Esophagus (tissue), 2 donors: ENCODE data around the gene RUNX1. TPM values are rescaled to one million over a fixed set of nuclear protein-coding genes. Genes with fewer than 3 reads are reported as not detected.

Source experiments
- H3K27ac ChIP-seq, 2 donors: one replicate each; pipeline ENCODE4 v1.5.1; 2013; ENCODE audit warnings: low read depth in 2 of 2, mild to moderate bottlenecking in 2 of 2, inconsistent platforms in 1 of 2, low read length in 1 of 2, moderate library complexity in 1 of 2
- H3K27me3 ChIP-seq, 2 donors: one replicate each; pipeline ENCODE4 v1.6.1; 2013; ENCODE audit warnings: low read length in 2 of 2, control low read depth in 1 of 2, mild to moderate bottlenecking in 1 of 2; ENCODE audit not compliant: insufficient read depth in 2 of 2, control insufficient read depth in 1 of 2
- H3K36me3 ChIP-seq, 2 donors: one replicate each; pipeline ENCODE4 v1.6.1; 2013; ENCODE audit warnings: low read length in 1 of 2; ENCODE audit not compliant: control insufficient read depth in 2 of 2, insufficient read depth in 2 of 2
- H3K4me1 ChIP-seq, 2 donors: one replicate each; pipeline ENCODE4 v1.6.1; 2013; ENCODE audit warnings: low read length in 1 of 2; ENCODE audit not compliant: control insufficient read depth in 2 of 2, insufficient read depth in 2 of 2
- H3K4me3 ChIP-seq, 2 donors: one replicate each; pipeline ENCODE4 v1.5.1; 2013; ENCODE audit warnings: low read length in 2 of 2, mild to moderate bottlenecking in 2 of 2, low read depth in 1 of 2, moderate library complexity in 1 of 2
- H3K9me3 ChIP-seq, 2 donors: one replicate each; pipeline ENCODE4 v1.6.1; 2013; ENCODE audit warnings: mild to moderate bottlenecking in 2 of 2, low read depth in 1 of 2, low read length in 1 of 2, moderate library complexity in 1 of 2; ENCODE audit not compliant: control insufficient read depth in 2 of 2, insufficient read depth in 1 of 2
- WGBS, 2 donors: extraction: QIAGEN DNeasy Blood & Tissue Kit; methylation state at CpG; one replicate each; pipeline ENCODE4 v1.1.7; 2013; 5-methylcytosine and 5-hydroxymethylcytosine counted together
- polyA plus RNA-seq, 2 donors: library from polyadenylated mRNA; stranded (reverse); fragments of 200-250 nt; gene quantifications; one replicate each; pipeline ENCODE4 v1.2.3, GENCODE V29; 2013
- donor health status: healthy with polysubstance abuse.
- donor health status: Bipolar disorder and iron deficiency.

Gene RUNX1
- polyA plus RNA-seq, 2 donors, result 4.4 to 6.4 TPM

DNA sequence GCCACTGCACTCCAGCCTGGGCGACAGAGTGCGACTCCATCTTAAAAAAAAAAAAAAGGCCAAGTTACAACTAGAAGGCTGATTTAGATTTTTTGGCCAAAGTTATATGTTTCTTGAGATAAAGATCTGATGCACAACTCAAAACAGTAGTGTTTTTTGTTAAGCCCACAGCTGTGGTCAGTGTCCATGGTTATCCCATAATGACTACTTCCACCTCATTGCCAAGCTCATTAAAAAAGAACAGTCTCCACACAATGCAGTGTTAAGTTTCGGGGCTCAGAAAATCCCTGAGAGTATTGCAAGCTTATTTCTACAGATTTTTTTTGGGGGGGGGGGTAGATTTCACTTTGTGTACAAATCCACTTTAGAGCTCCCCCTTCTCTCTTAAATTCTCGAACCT lies 120.5 kb downstream of the RUNX1 start:
- no peaks in the 10 kb centered on the region for H3K27me3 ChIP-seq
- 87 to 90% methylated on average over 4 of the region's 4 CpGs for WGBS, 2 donors
- H3K36me3 ChIP-seq, result no peaks in the 10 kb centered on the region
- H3K27ac ChIP-seq, result no peak overlapping the region
- H3K4me3 ChIP-seq, result no peak overlapping the region
- H3K9me3 ChIP-seq, result no peaks in the 10 kb centered on the region
- H3K4me1 ChIP-seq, result peaks cover 0 to 3% of the 10 kb centered on the region in 2 donors

DNA sequence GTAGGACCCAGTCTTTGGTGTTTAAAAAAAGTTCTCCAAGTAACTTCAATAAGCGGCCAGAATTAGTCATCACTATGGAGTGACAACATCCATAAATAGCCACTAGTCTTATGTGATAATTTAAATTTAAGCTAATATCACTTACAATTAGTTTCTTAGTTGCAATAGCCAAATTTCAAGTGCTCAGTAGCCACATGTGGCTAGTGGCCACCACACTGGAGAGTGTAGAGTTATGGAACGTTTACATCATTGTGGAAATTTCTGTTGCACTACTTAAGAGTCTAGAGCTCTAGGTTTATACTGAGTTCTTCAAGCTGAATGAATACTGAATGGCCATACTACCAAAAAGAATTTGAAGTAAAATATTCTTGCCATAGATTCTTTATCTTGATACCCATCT lies 121.1 kb downstream of the RUNX1 start:
- Histone ChIP-seq H3K4me3 (no peak overlapping the region), H3K4me1 (peaks cover 0 to 2% of the 10 kb centered on the region in 2 donors), H3K36me3 (no peaks in the 10 kb centered on the region), H3K9me3 (no peaks in the 10 kb centered on the region), H3K27me3 (no peaks in the 10 kb centered on the region), H3K27ac (no peak overlapping the region)
- 80 to 87% methylated on average over 2 of the region's 2 CpGs for WGBS, 2 donors

DNA sequence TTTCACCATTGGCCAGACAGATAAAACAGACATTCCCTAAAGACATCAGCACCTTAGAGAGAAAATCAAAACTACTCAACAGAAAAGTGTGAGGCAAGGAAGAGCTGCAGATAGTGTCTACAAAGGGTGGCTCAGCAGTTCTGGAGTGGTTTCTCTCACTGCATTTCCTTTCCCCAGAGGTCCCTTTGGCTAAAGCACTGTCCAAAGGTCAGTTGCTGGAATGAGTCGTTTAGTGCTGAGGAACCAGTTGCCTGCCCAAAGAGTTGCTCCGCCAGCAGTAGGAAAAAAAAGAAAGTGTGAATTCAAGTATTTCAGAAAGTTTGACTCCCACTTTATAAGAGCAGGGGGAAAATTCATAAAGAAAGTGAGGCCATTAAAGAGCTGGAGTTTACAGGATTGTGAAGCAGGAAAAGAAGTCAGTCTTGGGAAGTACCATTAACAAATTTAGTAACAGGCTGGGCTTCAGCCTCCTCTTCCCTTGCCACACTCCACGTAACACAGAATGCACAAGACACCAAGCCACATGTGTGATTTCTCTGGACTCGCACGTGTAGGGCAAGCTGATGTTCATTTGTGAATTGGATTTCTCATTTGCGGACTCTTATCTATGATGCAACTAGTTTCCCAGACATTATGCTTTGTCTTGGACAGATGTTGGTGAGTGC lies 122.2 kb downstream of the RUNX1 start:
- Histone ChIP-seq H3K36me3 (no peaks in the 10 kb centered on the region), H3K4me3 (no peak overlapping the region), H3K27me3 (no peaks in the 10 kb centered on the region), H3K27ac (no peak overlapping the region), H3K9me3 (no peaks in the 10 kb centered on the region), H3K4me1 (peaks cover 0 to 2% of the 10 kb centered on the region in 2 donors)
- WGBS, 2 donors, result 53 to 75% methylated on average over 6 of the region's 6 CpGs

DNA sequence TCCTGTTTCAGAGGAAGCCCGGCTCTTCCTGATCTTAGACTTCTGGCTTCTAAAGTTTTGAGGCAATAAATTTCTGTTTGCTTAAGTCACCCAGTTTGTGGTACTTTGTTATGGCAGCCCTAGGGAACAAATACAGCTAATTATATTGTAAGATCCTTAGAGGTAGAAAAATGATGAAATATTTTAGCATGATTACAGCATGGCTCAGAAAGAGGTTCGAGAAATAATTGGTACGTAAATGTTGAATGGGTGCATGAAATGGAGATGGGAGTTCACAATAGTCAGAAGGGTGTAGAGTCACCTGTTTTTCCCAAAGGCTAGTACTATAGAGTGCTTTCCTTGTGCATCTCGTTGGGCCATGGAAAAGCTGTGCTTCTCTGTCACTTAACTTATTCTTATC lies 123.5 kb downstream of the RUNX1 start:
- 80 to 83% methylated on average over 4 of the region's 4 CpGs for WGBS, 2 donors
- Histone ChIP-seq H3K27ac (no peak overlapping the region), H3K36me3 (no peaks in the 10 kb centered on the region), H3K4me3 (no peak overlapping the region), H3K4me1 (peaks cover 0 to 2% of the 10 kb centered on the region in 2 donors), H3K27me3 (no peaks in the 10 kb centered on the region), H3K9me3 (no peaks in the 10 kb centered on the region)

DNA sequence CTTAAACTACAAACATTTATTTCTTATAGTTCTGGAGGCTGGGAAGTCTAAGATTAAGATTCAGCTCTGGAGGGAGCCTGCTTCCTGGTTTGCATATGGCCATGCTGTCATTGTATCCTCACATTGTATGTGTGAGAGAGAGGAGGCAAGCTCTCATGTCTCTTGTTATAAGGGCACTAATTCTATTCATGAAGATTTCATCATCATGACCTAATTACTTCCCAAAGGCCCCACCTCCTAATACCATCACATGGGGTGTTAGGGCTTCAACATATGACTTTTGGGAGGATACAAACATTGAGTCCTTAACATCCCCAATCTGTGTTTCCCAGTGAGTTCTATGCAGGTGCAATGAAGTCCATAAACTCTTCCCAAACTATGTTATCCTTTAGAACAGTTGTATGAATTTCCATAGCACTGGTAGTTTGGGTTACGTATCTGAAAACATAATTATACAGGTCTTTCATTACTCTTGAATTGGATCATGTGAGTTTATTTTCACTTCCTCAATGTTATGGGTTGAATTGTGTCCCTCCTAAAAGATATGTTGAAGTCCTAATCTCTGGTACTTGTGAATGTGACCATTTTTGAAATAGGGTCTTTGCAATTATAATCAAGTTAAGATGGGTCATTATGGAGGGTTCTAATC lies 124.2 kb downstream of the RUNX1 start:
- WGBS, 2 donors, result 92 to 93% methylated on average over 1 of the region's 1 CpG
- no peaks in the 10 kb centered on the region for H3K9me3 ChIP-seq
- no peak overlapping the region for H3K27ac ChIP-seq
- H3K4me3 ChIP-seq, result no peak overlapping the region
- no peaks in the 10 kb centered on the region for H3K27me3 ChIP-seq
- H3K36me3 ChIP-seq, result no peaks in the 10 kb centered on the region
- peaks cover 0 to 2% of the 10 kb centered on the region in 2 donors for H3K4me1 ChIP-seq

DNA sequence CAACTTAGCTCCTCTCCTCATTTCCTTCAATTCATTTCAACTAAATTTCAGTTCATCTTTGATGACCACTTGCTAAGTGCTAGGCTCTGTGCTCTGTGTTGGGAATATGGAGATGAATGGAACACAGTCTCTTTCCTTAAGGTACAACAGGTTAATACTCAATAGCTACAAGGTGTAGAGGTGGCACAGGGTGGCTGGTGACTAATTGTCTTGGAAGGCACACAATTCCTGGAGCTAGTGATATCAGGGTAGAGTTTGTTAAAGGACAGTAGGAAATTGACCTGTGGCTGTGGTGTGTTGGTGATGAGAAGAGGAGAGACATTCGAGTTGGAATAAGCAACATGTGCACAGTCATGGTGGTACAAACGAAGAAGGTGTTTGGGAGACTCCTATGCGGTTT lies 124.9 kb downstream of the RUNX1 start:
- Histone ChIP-seq H3K9me3 (no peaks in the 10 kb centered on the region), H3K4me1 (peaks cover 0 to 2% of the 10 kb centered on the region in 2 donors), H3K27me3 (no peaks in the 10 kb centered on the region), H3K36me3 (no peaks in the 10 kb centered on the region), H3K27ac (no peak overlapping the region), H3K4me3 (no peak overlapping the region)
- 92 to 94% methylated on average over 3 of the region's 3 CpGs for WGBS, 2 donors

DNA sequence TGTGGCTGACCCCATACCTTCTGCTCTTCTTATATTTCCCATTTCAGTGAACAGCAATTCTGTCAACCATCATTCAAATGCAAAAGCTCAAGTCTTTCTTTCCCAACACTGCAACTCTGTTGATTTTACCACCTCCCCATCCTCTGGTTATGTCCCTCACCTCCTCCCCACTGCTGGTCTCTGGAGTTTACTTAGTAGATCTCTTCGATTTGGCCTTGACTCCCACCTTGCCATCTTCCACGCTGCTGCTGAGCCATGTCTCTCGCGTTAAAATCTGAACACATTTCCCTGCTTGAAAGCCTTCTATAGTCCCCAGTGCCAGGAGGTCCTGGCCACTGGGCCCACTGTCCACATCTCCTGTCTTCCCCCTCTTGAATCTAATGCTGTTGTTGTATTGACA lies 125.5 kb downstream of the RUNX1 start:
- WGBS, 2 donors, result 92 to 96% methylated on average over 4 of the region's 4 CpGs
- no peaks in the 10 kb centered on the region for H3K9me3 ChIP-seq
- H3K27me3 ChIP-seq, result no peaks in the 10 kb centered on the region
- H3K4me1 ChIP-seq, result peaks cover 0 to 2% of the 10 kb centered on the region in 2 donors
- H3K27ac ChIP-seq, result no peak overlapping the region
- H3K4me3 ChIP-seq, result no peak overlapping the region
- H3K36me3 ChIP-seq, result no peaks in the 10 kb centered on the region

DNA sequence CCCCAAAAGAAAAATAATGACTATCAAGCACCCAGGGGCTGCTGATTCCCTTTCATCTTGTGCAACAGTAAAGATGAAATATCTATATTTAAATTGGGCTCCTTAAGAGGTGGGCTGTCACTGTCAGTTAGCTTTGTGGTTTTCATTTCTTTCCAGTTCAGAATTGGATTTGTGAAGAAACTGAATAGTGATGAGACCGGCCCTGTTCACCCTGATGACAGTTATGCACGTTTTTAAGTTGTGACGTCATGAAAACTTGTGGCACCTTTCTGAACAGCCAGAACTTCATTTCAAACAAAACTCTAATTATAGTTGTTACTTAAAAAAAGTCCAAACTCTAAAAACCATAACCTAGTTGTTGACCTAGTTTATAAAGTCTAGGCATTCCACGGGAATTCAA lies 125.9 kb downstream of the RUNX1 start:
- Histone ChIP-seq H3K4me3 (no peak overlapping the region), H3K9me3 (no peaks in the 10 kb centered on the region), H3K4me1 (peaks cover 0 to 2% of the 10 kb centered on the region in 2 donors), H3K36me3 (no peaks in the 10 kb centered on the region), H3K27ac (no peak overlapping the region), H3K27me3 (no peaks in the 10 kb centered on the region)
- 75 to 82% methylated on average over 4 of the region's 4 CpGs for WGBS, 2 donors

DNA sequence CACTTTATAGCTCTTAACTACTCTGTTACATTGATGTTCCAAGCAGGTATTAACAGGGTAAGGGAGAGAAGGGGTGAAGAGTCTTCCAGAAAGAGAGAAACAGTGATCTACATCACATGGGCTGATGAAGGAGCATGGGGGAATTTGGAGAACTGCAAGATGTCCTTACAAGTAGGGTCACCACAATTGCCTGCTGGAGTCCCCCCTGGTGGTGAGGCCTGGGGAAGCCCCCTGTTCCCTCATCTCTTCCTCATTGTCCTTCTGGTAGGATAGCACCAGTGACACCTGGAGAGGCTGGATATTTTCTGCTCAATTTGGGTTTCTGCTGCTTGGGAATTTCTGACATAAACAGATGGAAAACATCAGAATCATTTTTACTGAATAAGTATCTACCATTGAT lies 126.6 kb downstream of the RUNX1 start:
- H3K27ac ChIP-seq, result no peak overlapping the region
- H3K36me3 ChIP-seq, result no peaks in the 10 kb centered on the region
- H3K4me1 ChIP-seq, result peaks cover 0 to 2% of the 10 kb centered on the region in 2 donors
- H3K27me3 ChIP-seq, result no peaks in the 10 kb centered on the region
- H3K9me3 ChIP-seq, result no peaks in the 10 kb centered on the region
- no peak overlapping the region for H3K4me3 ChIP-seq

DNA sequence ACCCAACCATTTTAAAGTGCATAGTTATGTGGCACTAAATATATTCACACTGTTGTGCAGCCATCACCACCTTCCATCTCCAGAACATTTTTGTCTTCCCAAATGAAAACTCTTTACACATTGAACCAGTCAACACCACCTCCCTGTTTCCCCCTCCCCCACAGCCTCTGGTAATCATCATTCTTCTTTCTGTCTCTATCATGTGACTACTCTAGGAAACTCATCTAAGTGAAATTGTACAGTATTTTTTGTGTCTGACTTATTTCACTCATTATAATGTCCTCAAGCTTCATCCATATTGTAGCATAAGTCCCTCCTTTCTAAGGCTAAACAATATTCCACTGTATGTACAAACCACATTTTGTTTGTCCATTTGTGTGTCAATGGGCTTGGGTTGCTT lies 128.0 kb downstream of the RUNX1 start:
- no peak overlapping the region for H3K27ac ChIP-seq
- no peaks in the 10 kb centered on the region for H3K27me3 ChIP-seq
- no peak overlapping the region for H3K4me3 ChIP-seq
- H3K4me1 ChIP-seq, result peaks cover 0 to 2% of the 10 kb centered on the region in 2 donors
- H3K9me3 ChIP-seq, result no peaks in the 10 kb centered on the region
- no peaks in the 10 kb centered on the region for H3K36me3 ChIP-seq
